Mesenchymal stem cell (in vitro differentiated cells and primary cell): ENCODE data around the gene SCYL2.

Experiments used
- DNase-seq: peaks from one replicate; pipeline ENCODE4 v3.0.0-alpha.2; 2013
- H2AFZ ChIP-seq: one replicate; pipeline ENCODE4 v1.6.1; 2013; ENCODE audit warnings: low read depth, mild to moderate bottlenecking, control low read depth, inconsistent platforms, low read length, moderate library complexity
- H2AK5ac ChIP-seq: 2 replicates; pipeline ENCODE4 v1.6.1; 2013; ENCODE audit warnings: low read length, moderate library complexity, mild to moderate bottlenecking, inconsistent platforms; ENCODE audit not compliant: severe bottlenecking
- H2BK120ac ChIP-seq: one replicate; pipeline ENCODE4 v1.6.1; 2013; ENCODE audit warnings: low read depth, mild to moderate bottlenecking, inconsistent platforms, low read length, moderate library complexity
- H2BK12ac ChIP-seq, 2 experiments: one replicate each; pipeline ENCODE4 v1.6.1; 2013; ENCODE audit warnings: inconsistent platforms in 2 of 2, low read length in 2 of 2, mild to moderate bottlenecking in 2 of 2, moderate library complexity in 2 of 2, control low read depth in 1 of 2
- H2BK15ac ChIP-seq: one replicate; pipeline ENCODE4 v1.6.1; 2013; ENCODE audit warnings: mild to moderate bottlenecking, low read depth, inconsistent platforms; ENCODE audit not compliant: poor library complexity, severe bottlenecking
- H2BK5ac ChIP-seq: 2 replicates; pipeline ENCODE4 v1.6.1; 2013; ENCODE audit warnings: low read depth, mild to moderate bottlenecking, low read length, control low read depth, inconsistent platforms; ENCODE audit not compliant: poor library complexity, severe bottlenecking
- H3K14ac ChIP-seq, 2 experiments: one replicate each; pipeline ENCODE4 v1.6.1; 2013; ENCODE audit warnings: inconsistent platforms in 2 of 2, low read length in 2 of 2, control low read depth in 1 of 2, mild to moderate bottlenecking in 1 of 2, moderate library complexity in 1 of 2
- H3K18ac ChIP-seq, 2 experiments: one replicate each; pipeline ENCODE4 v1.6.1; 2013; ENCODE audit warnings: inconsistent platforms in 2 of 2, low read length in 2 of 2, control low read depth in 1 of 2, low read depth in 1 of 2, mild to moderate bottlenecking in 1 of 2
- H3K23ac ChIP-seq, 2 experiments: one replicate each; pipeline ENCODE4 v1.6.1; 2013; ENCODE audit warnings: inconsistent platforms in 2 of 2, low read length in 2 of 2, mild to moderate bottlenecking in 2 of 2, moderate library complexity in 2 of 2, control low read depth in 1 of 2
- H3K27ac ChIP-seq: 2 replicates; pipeline ENCODE4 v1.5.1; 2013; ENCODE audit warnings: mild to moderate bottlenecking, moderate library complexity, low read length, control low read depth, inconsistent platforms; ENCODE audit not compliant: poor library complexity, severe bottlenecking
- H3K27me3 ChIP-seq, 2 experiments: 2 replicates each; pipeline versions ENCODE4 v1.6.1 to v1.7.0; 2013; ENCODE audit warnings: low read length in 2 of 2, mild to moderate bottlenecking in 2 of 2, moderate library complexity in 2 of 2, control low read depth in 1 of 2, inconsistent platforms in 1 of 2; ENCODE audit not compliant: control insufficient read depth in 1 of 2, insufficient read depth in 1 of 2
- H3K36me3 ChIP-seq, 2 experiments: 2 replicates each; pipeline versions ENCODE4 v1.6.1 to v1.7.0; 2013; ENCODE audit warnings: low read length in 2 of 2, control low read depth in 1 of 2, inconsistent platforms in 1 of 2, low read depth in 1 of 2, mild to moderate bottlenecking in 1 of 2; ENCODE audit not compliant: insufficient read depth in 2 of 2, control insufficient read depth in 1 of 2
- H3K4ac ChIP-seq, 2 experiments: one replicate each; pipeline ENCODE4 v1.6.1; 2013; ENCODE audit warnings: inconsistent platforms in 2 of 2, low read length in 2 of 2, mild to moderate bottlenecking in 2 of 2, moderate library complexity in 2 of 2, control low read depth in 1 of 2, low read depth in 1 of 2
- H3K4me1 ChIP-seq: 2 replicates; pipeline ENCODE4 v1.6.1; 2013; ENCODE audit warnings: low read depth, low read length, control low read depth; ENCODE audit not compliant: control insufficient read depth, insufficient read depth
- H3K4me2 ChIP-seq: 2 replicates; pipeline ENCODE4 v1.6.1; 2013; ENCODE audit warnings: low read length, mild to moderate bottlenecking, inconsistent platforms; ENCODE audit not compliant: poor library complexity, severe bottlenecking
- H3K4me3 ChIP-seq, 2 experiments: 2 replicates each; pipeline versions ENCODE4 v1.5.1 to v1.7.0; 2013; ENCODE audit warnings: low read length in 2 of 2, mild to moderate bottlenecking in 2 of 2, control low read depth in 1 of 2, low read depth in 1 of 2; ENCODE audit not compliant: insufficient read depth in 1 of 2
- H3K79me1 ChIP-seq: replicated peaks from 2 replicates; pipeline ENCODE4 v1.6.1; 2013; ENCODE audit warnings: mild to moderate bottlenecking, control low read depth, low read length, inconsistent platforms; ENCODE audit not compliant: poor library complexity, severe bottlenecking
- H3K9ac ChIP-seq: 2 replicates; pipeline ENCODE4 v1.7.0; 2013; ENCODE audit warnings: mild to moderate bottlenecking, low read length, moderate library complexity
- H3K9me3 ChIP-seq: 2 replicates; pipeline ENCODE4 v1.7.0; 2013; ENCODE audit warnings: mild to moderate bottlenecking, low read length; ENCODE audit not compliant: control insufficient read depth
- H4K8ac ChIP-seq: one replicate; pipeline ENCODE4 v1.6.1; 2013; ENCODE audit warnings: inconsistent platforms, mild to moderate bottlenecking, low read length, moderate library complexity
- H4K91ac ChIP-seq: one replicate; pipeline ENCODE4 v1.6.1; 2013; ENCODE audit warnings: mild to moderate bottlenecking, low read length, inconsistent platforms
- WGBS: methylation state at CpG from one replicate; pipeline ENCODE4 v1.1.7; 2013; ENCODE audit warnings: mixed read lengths; 5-methylcytosine and 5-hydroxymethylcytosine counted together

Gene SCYL2

GRCh38 chr12:100239589-100239988 is 27.4 kb upstream of the SCYL2 start:
- Histone ChIP-seq H2AK5ac (no peak overlapping the region), H3K27ac (no peak overlapping the region), H3K4me2 (no peak overlapping the region), H4K8ac (no peak overlapping the region), H2BK120ac (no peak overlapping the region), H2BK15ac (no peak overlapping the region), H2BK12ac (no peak overlapping the region), H3K4me1 (no peaks in the 10 kb centered on the region), H4K91ac (no peak overlapping the region), H2BK5ac (no peak overlapping the region), H3K23ac (no peak overlapping the region), H3K18ac (no peak overlapping the region), H3K79me1 (no peaks in the 10 kb centered on the region), H3K4ac (no peak overlapping the region), H3K4me3 (no peak overlapping the region), H3K9me3 (no peaks in the 10 kb centered on the region), H3K14ac (no peak overlapping the region), H3K36me3 (no peaks in the 10 kb centered on the region), H3K27me3 (no peaks in the 10 kb centered on the region), H3K9ac (no peak overlapping the region), H2AFZ (no peak overlapping the region)
- no peak for DNase-seq
- 100% methylated on average over 1 of the region's 1 CpG for WGBS

GRCh38 chr12:100243137-100243536 is 23.8 kb upstream of the SCYL2 start:
- Histone ChIP-seq H2AK5ac (no peak overlapping the region), H3K36me3 (no peaks in the 10 kb centered on the region), H3K4me1 (no peaks in the 10 kb centered on the region), H3K27ac (no peak overlapping the region), H2AFZ (no peak overlapping the region), H4K91ac (no peak overlapping the region), H2BK5ac (no peak overlapping the region), H3K9ac (no peak overlapping the region), H3K4me2 (no peak overlapping the region), H4K8ac (no peak overlapping the region), H3K4me3 (no peak overlapping the region), H2BK120ac (no peak overlapping the region), H2BK12ac (no peak overlapping the region), H3K4ac (no peak overlapping the region), H3K79me1 (no peaks in the 10 kb centered on the region), H3K9me3 (no peaks in the 10 kb centered on the region), H3K23ac (no peak overlapping the region), H3K18ac (no peak overlapping the region), H3K14ac (no peak overlapping the region), H3K27me3 (no peaks in the 10 kb centered on the region), H2BK15ac (no peak overlapping the region)
- WGBS, result 82% methylated on average over 5 of the region's 5 CpGs
- DNase-seq, result no peak

- Histone ChIP-seq H3K23ac (no peak overlapping the region), H3K79me1 (no peaks in the 10 kb centered on the region), H2AK5ac (no peak overlapping the region), H3K36me3 (no peaks in the 10 kb centered on the region), H2AFZ (no peak overlapping the region), H2BK5ac (no peak overlapping the region), H3K27ac (no peak overlapping the region), H2BK120ac (no peak overlapping the region), H3K18ac (no peak overlapping the region), H2BK15ac (no peak overlapping the region), H4K91ac (no peak overlapping the region), H3K4me3 (no peak overlapping the region), H3K27me3 (no peaks in the 10 kb centered on the region), H3K4ac (no peak overlapping the region), H4K8ac (no peak overlapping the region), H2BK12ac (no peak overlapping the region), H3K14ac (no peak overlapping the region), H3K9ac (no peak overlapping the region), H3K9me3 (no peaks in the 10 kb centered on the region), H3K4me2 (no peak overlapping the region), H3K4me1 (peaks cover 5% of the 10 kb centered on the region)
- no peak for DNase-seq
- WGBS, result 100% methylated on average over 2 of the region's 4 CpGs
These were observed 19.2 kb upstream of the SCYL2 start for GRCh38 chr12:100247765-100248164.

GRCh38 chr12:100248886-100249285 is 18.1 kb upstream of the SCYL2 start:
- Histone ChIP-seq H3K79me1 (no peaks in the 10 kb centered on the region), H3K9ac (no peak overlapping the region), H3K36me3 (no peaks in the 10 kb centered on the region), H4K91ac (no peak overlapping the region), H3K18ac (no peak overlapping the region), H2BK15ac (no peak overlapping the region), H2BK5ac (no peak overlapping the region), H2AFZ (no peak overlapping the region), H3K4me1 (peaks cover 6% of the 10 kb centered on the region), H2BK12ac (no peak overlapping the region), H3K4ac (no peak overlapping the region), H3K9me3 (no peaks in the 10 kb centered on the region), H4K8ac (no peak overlapping the region), H3K27me3 (no peaks in the 10 kb centered on the region), H3K14ac (no peak overlapping the region), H3K4me2 (no peak overlapping the region), H3K23ac (no peak overlapping the region), H3K27ac (no peak overlapping the region), H3K4me3 (no peak overlapping the region), H2AK5ac (no peak overlapping the region), H2BK120ac (no peak overlapping the region)
- no peak for DNase-seq
